Neuronal stem cell (in vitro differentiated cells): Measurements from ENCODE around the gene CRADD.
A peak's percentile ranks its signal among the peaks of the same experiment; 100 is the strongest.

Experiments
- DNase-seq: peaks from one replicate; pipeline ENCODE4 v3.0.0-alpha.2; 2013; ENCODE audit warnings: low spot score
- H2AFZ ChIP-seq: one replicate; pipeline ENCODE4 v1.6.1; 2013; ENCODE audit warnings: mild to moderate bottlenecking, low read length, inconsistent platforms
- H2AK5ac ChIP-seq: 2 replicates; pipeline ENCODE4 v1.6.1; 2013; ENCODE audit warnings: low read depth, mild to moderate bottlenecking, inconsistent platforms, low read length, moderate library complexity, mixed read lengths
- H2BK120ac ChIP-seq: 2 replicates; pipeline ENCODE4 v1.6.1; 2013; ENCODE audit warnings: low read depth, mild to moderate bottlenecking, inconsistent platforms, low read length, moderate library complexity, mixed read lengths
- H2BK12ac ChIP-seq: one replicate; pipeline ENCODE4 v1.6.1; 2013; ENCODE audit warnings: low read length, inconsistent platforms
- H2BK15ac ChIP-seq: 2 replicates; pipeline ENCODE4 v1.6.1; 2013; ENCODE audit warnings: mild to moderate bottlenecking, low read length, inconsistent platforms, mixed read lengths
- H2BK5ac ChIP-seq: one replicate; pipeline ENCODE4 v1.6.1; 2013; ENCODE audit warnings: inconsistent platforms, mild to moderate bottlenecking, low read length, moderate library complexity
- H3K14ac ChIP-seq: one replicate; pipeline ENCODE4 v1.6.1; 2013; ENCODE audit warnings: low read length, inconsistent platforms
- H3K18ac ChIP-seq: 2 replicates; pipeline ENCODE4 v1.6.1; 2013; ENCODE audit warnings: low read length, inconsistent platforms
- H3K23ac ChIP-seq: 2 replicates; pipeline ENCODE4 v1.6.1; 2013; ENCODE audit warnings: low read depth, mild to moderate bottlenecking, mixed read lengths, low read length, inconsistent platforms; ENCODE audit not compliant: poor library complexity
- H3K27ac ChIP-seq: replicated peaks from 3 replicates; pipeline ENCODE4 v1.5.1; 2013; ENCODE audit warnings: low read length, inconsistent platforms
- H3K27me3 ChIP-seq, 3 experiments: 2 replicates each; pipeline ENCODE4 v1.6.1; 2013; ENCODE audit warnings: low read length in 3 of 3, mild to moderate bottlenecking in 2 of 3, inconsistent platforms in 1 of 3, low read depth in 1 of 3, mixed read lengths in 1 of 3, moderate library complexity in 1 of 3; ENCODE audit not compliant: control insufficient read depth in 3 of 3, insufficient read depth in 3 of 3
- H3K36me3 ChIP-seq, 2 donors: replicated peaks in 1 of 2; 2 replicates each; pipeline ENCODE4 v1.6.1; 2013; ENCODE audit warnings: low read length in 2 of 2; ENCODE audit not compliant: control insufficient read depth in 2 of 2, insufficient read depth in 2 of 2
- H3K4ac ChIP-seq: 2 replicates; pipeline ENCODE4 v1.6.1; 2013; ENCODE audit warnings: inconsistent platforms, mild to moderate bottlenecking, low read length, moderate library complexity
- H3K4me1 ChIP-seq, 2 donors: 1 replicate in 1 of 2; 2 replicates in 1 of 2; pipeline ENCODE4 v1.6.1; 2013; ENCODE audit warnings: low read length in 2 of 2, low read depth in 1 of 2; ENCODE audit not compliant: control insufficient read depth in 2 of 2, insufficient read depth in 1 of 2
- H3K4me2 ChIP-seq: one replicate; pipeline ENCODE4 v1.6.1; 2013; ENCODE audit warnings: mild to moderate bottlenecking, low read length, inconsistent platforms; ENCODE audit not compliant: insufficient read depth, poor library complexity, severe bottlenecking
- H3K4me3 ChIP-seq, 2 donors: 2 replicates each; pipeline ENCODE4 v1.5.1; 2013; ENCODE audit warnings: low read length in 2 of 2, mild to moderate bottlenecking in 2 of 2, inconsistent platforms in 1 of 2, moderate library complexity in 1 of 2
- H3K79me1 ChIP-seq: one replicate; pipeline ENCODE4 v1.6.1; 2013; ENCODE audit warnings: low read depth, mild to moderate bottlenecking, inconsistent platforms, low read length, moderate library complexity
- H3K9ac ChIP-seq: one replicate; pipeline ENCODE4 v1.6.1; 2013; ENCODE audit warnings: mild to moderate bottlenecking, low read depth, low read length, inconsistent platforms; ENCODE audit not compliant: poor library complexity
- H3K9me3 ChIP-seq, 2 donors: replicated peaks in 1 of 2; 2 replicates each; pipeline versions ENCODE3 to v1.6.1; 2013; ENCODE audit warnings: low read length in 2 of 2, mild to moderate bottlenecking in 2 of 2, inconsistent platforms in 1 of 2, low read depth in 1 of 2, mixed read lengths in 1 of 2, moderate library complexity in 1 of 2; ENCODE audit not compliant: control insufficient read depth in 2 of 2, insufficient read depth in 1 of 2
- H4K8ac ChIP-seq: one replicate; pipeline ENCODE4 v1.6.1; 2013; ENCODE audit warnings: low read depth, mild to moderate bottlenecking, inconsistent platforms, low read length, moderate library complexity
- H4K91ac ChIP-seq: one replicate; pipeline ENCODE4 v1.6.1; 2013; ENCODE audit warnings: low read length, low read depth, mild to moderate bottlenecking, inconsistent platforms; ENCODE audit not compliant: poor library complexity
- WGBS, 2 donors: extraction: QIAGEN DNeasy Blood & Tissue Kit; methylation state at CpG; one replicate each; pipeline ENCODE4 v1.1.7; 2013; ENCODE audit warnings: missing lambda C conversion rate in 2 of 2, mixed read lengths in 1 of 2; ENCODE audit not compliant: insufficient read length in 2 of 2, insufficient replicate concordance in 1 of 2; ENCODE audit errors: extremely low coverage in 2 of 2; 5-methylcytosine and 5-hydroxymethylcytosine counted together

CRADD gene

DNA sequence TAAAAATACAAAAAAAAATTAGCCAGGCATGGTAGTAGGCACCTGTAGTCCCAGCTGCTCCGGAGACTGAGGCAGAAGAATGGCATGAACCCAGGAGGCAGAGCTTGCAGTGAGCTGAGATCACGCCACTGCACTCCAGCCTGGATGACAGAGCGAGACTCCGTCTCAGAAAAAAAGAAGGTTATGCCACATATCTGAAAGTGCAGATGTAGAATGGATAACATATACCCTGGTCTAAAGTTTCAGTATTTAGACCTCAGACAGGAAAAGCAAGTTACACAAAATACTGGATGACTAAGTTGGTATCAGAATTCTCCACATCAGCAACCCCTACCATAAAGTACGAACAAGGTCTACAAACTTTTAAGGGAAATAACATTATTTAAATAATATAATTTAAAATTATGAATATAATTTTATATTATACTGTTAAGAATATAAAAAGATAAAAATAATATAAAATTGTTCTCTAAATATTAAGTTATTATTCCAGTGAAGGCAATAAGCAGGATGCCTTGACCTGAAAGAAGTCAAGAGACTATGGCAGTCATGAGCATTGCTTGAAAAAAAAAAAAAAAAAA is 169.9 kb downstream of the CRADD start:
- H4K91ac ChIP-seq = no peak overlapping the region
- H3K36me3 ChIP-seq = peaks cover 0 to 1% of the 10 kb centered on the region in 2 donors
- H3K4me3 ChIP-seq = no peak overlapping the region
- H3K18ac ChIP-seq = no peak overlapping the region
- no peak overlapping the region for H2BK12ac ChIP-seq
- no peak overlapping the region for H2BK5ac ChIP-seq
- H2AFZ ChIP-seq = no peak overlapping the region
- WGBS, 2 donors = no CpG with 5 or more reads among the region's 5 CpGs
- no peak overlapping the region for H4K8ac ChIP-seq
- no peak overlapping the region for H3K4ac ChIP-seq
- H3K23ac ChIP-seq = no peak overlapping the region
- no peak overlapping the region for H2AK5ac ChIP-seq
- no peaks in the 10 kb centered on the region for H3K79me1 ChIP-seq
- H2BK15ac ChIP-seq = no peak overlapping the region
- no peak overlapping the region for H3K27ac ChIP-seq
- H3K4me1 ChIP-seq = peaks cover 3 to 5% of the 10 kb centered on the region in 2 donors
- H3K27me3 ChIP-seq = no peaks in the 10 kb centered on the region
- no peak overlapping the region for H2BK120ac ChIP-seq
- DNase-seq = no peak
- no peak overlapping the region for H3K14ac ChIP-seq
- H3K9ac ChIP-seq = no peak overlapping the region
- no peaks in the 10 kb centered on the region for H3K9me3 ChIP-seq
- H3K4me2 ChIP-seq = no peak overlapping the region

- no peak overlapping the region for H3K27ac ChIP-seq
- H3K79me1 ChIP-seq = no peaks in the 10 kb centered on the region
- H2AK5ac ChIP-seq = no peak overlapping the region
- H3K4me2 ChIP-seq = no peak overlapping the region
- H3K9ac ChIP-seq = no peak overlapping the region
- no peak overlapping the region for H2AFZ ChIP-seq
- H3K36me3 ChIP-seq = peaks cover 0 to 1% of the 10 kb centered on the region in 2 donors
- no peak overlapping the region for H3K4ac ChIP-seq
- no peaks in the 10 kb centered on the region for H3K9me3 ChIP-seq
- H3K27me3 ChIP-seq = no peaks in the 10 kb centered on the region
- H4K91ac ChIP-seq = no peak overlapping the region
- H2BK5ac ChIP-seq = no peak overlapping the region
- H3K14ac ChIP-seq = no peak overlapping the region
- H3K18ac ChIP-seq = no peak overlapping the region
- no peak overlapping the region for H2BK12ac ChIP-seq
- no CpG with 5 or more reads among the region's 7 CpGs for WGBS, 2 donors
- no peak overlapping the region for H3K4me3 ChIP-seq
- H4K8ac ChIP-seq = no peak overlapping the region
- H3K4me1 ChIP-seq = peaks cover 7 to 11% of the 10 kb centered on the region in 2 donors
- H3K23ac ChIP-seq = no peak overlapping the region
- DNase-seq = no peak
- H2BK15ac ChIP-seq = no peak overlapping the region
- no peak overlapping the region for H2BK120ac ChIP-seq
Measured at GRCh38 chr12:93847517-93848474, 170.6 kb downstream of the CRADD start.

- Histone ChIP-seq H3K4me3 (no peak overlapping the region), H3K4ac (no peak overlapping the region), H2BK120ac (no peak overlapping the region), H3K18ac (no peak overlapping the region), H2BK15ac (no peak overlapping the region), H3K9me3 (no peaks in the 10 kb centered on the region), H3K14ac (no peak overlapping the region), H3K9ac (no peak overlapping the region), H3K4me1 (peaks cover 7 to 11% of the 10 kb centered on the region in 2 donors), H3K79me1 (no peaks in the 10 kb centered on the region), H4K8ac (no peak overlapping the region), H4K91ac (no peak overlapping the region), H3K27ac (no peak overlapping the region), H3K36me3 (no peaks in the 10 kb centered on the region), H2BK12ac (no peak overlapping the region), H3K23ac (no peak overlapping the region), H3K27me3 (no peaks in the 10 kb centered on the region), H2AK5ac (no peak overlapping the region), H3K4me2 (no peak overlapping the region), H2BK5ac (no peak overlapping the region), H2AFZ (no peak overlapping the region)
- WGBS, 2 donors = no CpG with 5 or more reads among the region's 11 CpGs
- no peak for DNase-seq
Measured at GRCh38 chr12:93848523-93849101, 171.4 kb downstream of the CRADD start.

DNA sequence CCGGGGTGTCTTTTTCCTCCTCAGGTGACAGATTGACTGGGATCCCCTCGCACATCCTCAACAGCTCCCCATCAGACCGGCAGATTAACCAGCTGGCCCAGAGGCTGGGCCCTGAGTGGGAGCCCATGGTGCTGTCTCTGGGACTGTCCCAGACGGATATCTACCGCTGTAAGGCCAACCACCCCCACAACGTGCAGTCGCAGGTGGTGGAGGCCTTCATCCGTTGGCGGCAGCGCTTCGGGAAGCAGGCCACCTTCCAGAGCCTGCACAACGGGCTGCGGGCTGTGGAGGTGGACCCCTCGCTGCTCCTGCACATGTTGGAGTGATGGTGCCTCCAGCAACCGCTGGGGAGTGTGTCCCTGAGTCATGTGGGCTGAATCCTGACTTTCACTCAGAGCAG is 172.8 kb downstream of the CRADD start:
- Histone ChIP-seq H3K4me1 (peaks cover 7 to 11% of the 10 kb centered on the region in 2 donors), H2AK5ac (peak overlapping the region; percentile 63), H3K9me3 (no peaks in the 10 kb centered on the region), H3K4me3 (no peak overlapping the region), H3K9ac (no peak overlapping the region), H3K14ac (peak overlapping the region; percentile 22), H2BK5ac (no peak overlapping the region), H3K79me1 (no peaks in the 10 kb centered on the region), H2BK120ac (no peak overlapping the region), H3K27ac (no peak overlapping the region), H2AFZ (no peak overlapping the region), H4K8ac (no peak overlapping the region), H3K23ac (no peak overlapping the region), H3K18ac (peak overlapping the region; percentile 60), H3K27me3 (no peaks in the 10 kb centered on the region), H3K36me3 (no peaks in the 10 kb centered on the region), H2BK12ac (no peak overlapping the region), H3K4me2 (no peak overlapping the region), H3K4ac (no peak overlapping the region), H2BK15ac (no peak overlapping the region), H4K91ac (no peak overlapping the region)
- no peak for DNase-seq
- WGBS, 2 donors = no CpG with 5 or more reads among the region's 15 CpGs
